ENCODE data around the gene TPP2.

TPP2 gene

GRCh38 chr13:102561933-102562332, 34.9 kb upstream of the TPP2 start:
- DNase-seq (ENCODE audit: low spot score), result no peak
- TF ChIP-seq CTCF (IDR thresholded peaks at IDR 0.05; ENCODE audit: extremely low read depth, insufficient read depth, missing control alignments), result no peak
- in situ Hi-C loops (cut with MboI; ENCODE audit: low pct_unique_long_range_greater_than_20kb, low sequenced_read_pairs, unreplicated experiment), result no loop called here

- TF ChIP-seq CTCF (IDR thresholded peaks at IDR 0.05; ENCODE audit: extremely low read depth, insufficient read depth, missing control alignments), result no peak
- in situ Hi-C loops (cut with MboI; ENCODE audit: low pct_unique_long_range_greater_than_20kb, low sequenced_read_pairs, unreplicated experiment), result no loop called here
- DNase-seq (ENCODE audit: low spot score), result no peak
These were observed 33.5 kb upstream of the TPP2 start for GRCh38 chr13:102563267-102563666.

- no peak for DNase-seq (ENCODE audit: low spot score)
- in situ Hi-C loops (cut with MboI; ENCODE audit: low pct_unique_long_range_greater_than_20kb, low sequenced_read_pairs, unreplicated experiment), result no loop called here
- no peak for TF ChIP-seq CTCF (IDR thresholded peaks at IDR 0.05; ENCODE audit: extremely low read depth, insufficient read depth, missing control alignments)
These were observed 32.2 kb upstream of the TPP2 start for GRCh38 chr13:102564564-102564963.

GRCh38 chr13:102566513-102566912, 30.3 kb upstream of the TPP2 start:
- no peak for DNase-seq (ENCODE audit: low spot score)
- TF ChIP-seq CTCF (IDR thresholded peaks at IDR 0.05; ENCODE audit: extremely low read depth, insufficient read depth, missing control alignments), result no peak
- in situ Hi-C loops (cut with MboI; ENCODE audit: low pct_unique_long_range_greater_than_20kb, low sequenced_read_pairs, unreplicated experiment), result no loop called here

GRCh38 chr13:102567857-102568256, 28.9 kb upstream of the TPP2 start:
- no peak for DNase-seq (ENCODE audit: low spot score)
- in situ Hi-C loops (cut with MboI; ENCODE audit: low pct_unique_long_range_greater_than_20kb, low sequenced_read_pairs, unreplicated experiment), result no loop called here
- TF ChIP-seq CTCF (IDR thresholded peaks at IDR 0.05; ENCODE audit: extremely low read depth, insufficient read depth, missing control alignments), result no peak

- no peak for DNase-seq (ENCODE audit: low spot score)
- in situ Hi-C loops (cut with MboI; ENCODE audit: low pct_unique_long_range_greater_than_20kb, low sequenced_read_pairs, unreplicated experiment), result no loop called here
These were observed 27.3 kb upstream of the TPP2 start for GRCh38 chr13:102569488-102569887.

More at GRCh38 chr13:102569488-102569887, 27.3 kb upstream of the TPP2 start:
- no peak for TF ChIP-seq CTCF (IDR thresholded peaks at IDR 0.05; ENCODE audit: extremely low read depth, insufficient read depth, missing control alignments)
